Measurements from ENCODE around the gene COL5A1.

The COL5A1 gene

GRCh38 chr9:134602547-134603362, 38.8 kb upstream of the COL5A1 start:
- Mint-ChIP-seq H3K4me3 (no peak overlapping the region), H3K4me1 (no peaks in the 10 kb centered on the region), H3K9me3 (no peaks in the 10 kb centered on the region), H3K27ac (no peak overlapping the region), H3K27me3 (peaks cover 17% of the 10 kb centered on the region), H3K36me3 (no peaks in the 10 kb centered on the region)
- no peak for ATAC-seq

- H3K4me1 Mint-ChIP-seq: no peaks in the 10 kb centered on the region
- no peak for ATAC-seq
- H3K36me3 Mint-ChIP-seq: no peaks in the 10 kb centered on the region
- H3K27ac Mint-ChIP-seq: no peak overlapping the region
- H3K9me3 Mint-ChIP-seq: no peaks in the 10 kb centered on the region
- H3K4me3 Mint-ChIP-seq: no peak overlapping the region
- peaks cover 17% of the 10 kb centered on the region for H3K27me3 Mint-ChIP-seq
Measured at GRCh38 chr9:134604834-134605233, 36.8 kb upstream of the COL5A1 start.

GRCh38 chr9:134605351-134605965, 36.1 kb upstream of the COL5A1 start:
- no peak overlapping the region for H3K27ac Mint-ChIP-seq
- no peaks in the 10 kb centered on the region for H3K4me1 Mint-ChIP-seq
- peak; percentile 31 for ATAC-seq
- no peaks in the 10 kb centered on the region for H3K36me3 Mint-ChIP-seq
- no peak overlapping the region for H3K4me3 Mint-ChIP-seq
- no peaks in the 10 kb centered on the region for H3K9me3 Mint-ChIP-seq
- H3K27me3 Mint-ChIP-seq: peaks cover 17% of the 10 kb centered on the region

- H3K4me1 Mint-ChIP-seq: no peaks in the 10 kb centered on the region
- no peak overlapping the region for H3K4me3 Mint-ChIP-seq
- no peaks in the 10 kb centered on the region for H3K36me3 Mint-ChIP-seq
- no peaks in the 10 kb centered on the region for H3K9me3 Mint-ChIP-seq
- H3K27ac Mint-ChIP-seq: no peak overlapping the region
- peaks cover 17% of the 10 kb centered on the region for H3K27me3 Mint-ChIP-seq
- ATAC-seq: no peak
Measured at GRCh38 chr9:134605966-134606357, 35.6 kb upstream of the COL5A1 start.

- Mint-ChIP-seq H3K9me3 (peaks cover 7% of the 10 kb centered on the region), H3K36me3 (no peaks in the 10 kb centered on the region), H3K27ac (no peak overlapping the region), H3K27me3 (peaks cover 17% of the 10 kb centered on the region), H3K4me3 (no peak overlapping the region), H3K4me1 (no peaks in the 10 kb centered on the region)
- no peak for ATAC-seq
Measured at GRCh38 chr9:134606951-134607731, 34.5 kb upstream of the COL5A1 start.

GRCh38 chr9:134607971-134608370, 33.6 kb upstream of the COL5A1 start:
- H3K4me1 Mint-ChIP-seq: no peaks in the 10 kb centered on the region

GRCh38 chr9:134611046-134611445, 30.6 kb upstream of the COL5A1 start:
- no peak for ATAC-seq
- no peak overlapping the region for H3K4me3 Mint-ChIP-seq
- H3K9me3 Mint-ChIP-seq: peaks cover 9% of the 10 kb centered on the region
- H3K36me3 Mint-ChIP-seq: no peaks in the 10 kb centered on the region
- H3K27me3 Mint-ChIP-seq: peaks cover 5% of the 10 kb centered on the region
- H3K27ac Mint-ChIP-seq: no peak overlapping the region
- no peaks in the 10 kb centered on the region for H3K4me1 Mint-ChIP-seq

More at GRCh38 chr9:134607971-134608370, 33.6 kb upstream of the COL5A1 start:
- no peak for ATAC-seq
- no peak overlapping the region for H3K4me3 Mint-ChIP-seq
- no peak overlapping the region for H3K27ac Mint-ChIP-seq
- no peaks in the 10 kb centered on the region for H3K36me3 Mint-ChIP-seq
- peaks cover 9% of the 10 kb centered on the region for H3K9me3 Mint-ChIP-seq
- H3K27me3 Mint-ChIP-seq: peaks cover 17% of the 10 kb centered on the region

GRCh38 chr9:134612309-134612708, 29.3 kb upstream of the COL5A1 start:
- Mint-ChIP-seq H3K36me3 (no peaks in the 10 kb centered on the region), H3K4me1 (no peaks in the 10 kb centered on the region), H3K4me3 (no peak overlapping the region), H3K9me3 (peaks cover 9% of the 10 kb centered on the region), H3K27me3 (no peaks in the 10 kb centered on the region), H3K27ac (no peak overlapping the region)
- no peak for ATAC-seq

- Mint-ChIP-seq H3K9me3 (peaks cover 9% of the 10 kb centered on the region), H3K36me3 (no peaks in the 10 kb centered on the region), H3K27ac (no peak overlapping the region), H3K4me1 (no peaks in the 10 kb centered on the region), H3K4me3 (no peak overlapping the region), H3K27me3 (no peaks in the 10 kb centered on the region)
- no peak for ATAC-seq
Measured at GRCh38 chr9:134612715-134613114, 28.9 kb upstream of the COL5A1 start.

- peaks cover 15% of the 10 kb centered on the region for H3K27me3 Mint-ChIP-seq
- H3K4me1 Mint-ChIP-seq: no peaks in the 10 kb centered on the region
- H3K27ac Mint-ChIP-seq: no peak overlapping the region
- H3K36me3 Mint-ChIP-seq: no peaks in the 10 kb centered on the region
- peaks cover 9% of the 10 kb centered on the region for H3K9me3 Mint-ChIP-seq
- no peak overlapping the region for H3K4me3 Mint-ChIP-seq
- ATAC-seq: no peak
Measured at GRCh38 chr9:134614256-134614655, 27.3 kb upstream of the COL5A1 start.

GRCh38 chr9:134616341-134616740, 25.3 kb upstream of the COL5A1 start:
- Mint-ChIP-seq H3K27ac (no peak overlapping the region), H3K4me1 (no peaks in the 10 kb centered on the region), H3K36me3 (no peaks in the 10 kb centered on the region), H3K27me3 (peaks cover 21% of the 10 kb centered on the region), H3K9me3 (peaks cover 7% of the 10 kb centered on the region), H3K4me3 (no peak overlapping the region)
- no peak for ATAC-seq

GRCh38 chr9:134617246-134617645, 24.4 kb upstream of the COL5A1 start:
- no peaks in the 10 kb centered on the region for H3K36me3 Mint-ChIP-seq
- H3K27me3 Mint-ChIP-seq: peaks cover 29% of the 10 kb centered on the region
- no peak overlapping the region for H3K27ac Mint-ChIP-seq
- H3K4me1 Mint-ChIP-seq: no peaks in the 10 kb centered on the region
- ATAC-seq: no peak
- no peak overlapping the region for H3K4me3 Mint-ChIP-seq
- peaks cover 1% of the 10 kb centered on the region for H3K9me3 Mint-ChIP-seq

- Mint-ChIP-seq H3K9me3 (no peaks in the 10 kb centered on the region), H3K4me3 (no peak overlapping the region), H3K27me3 (peaks cover 34% of the 10 kb centered on the region)
Measured at GRCh38 chr9:134617836-134618162, 23.8 kb upstream of the COL5A1 start.

GRCh38 chr9:134618163-134618832, 23.3 kb upstream of the COL5A1 start:
- H3K36me3 Mint-ChIP-seq: no peaks in the 10 kb centered on the region
- H3K4me3 Mint-ChIP-seq: no peak overlapping the region
- H3K9me3 Mint-ChIP-seq: no peaks in the 10 kb centered on the region

More at GRCh38 chr9:134617836-134618162, 23.8 kb upstream of the COL5A1 start:
- Mint-ChIP-seq H3K4me1 (no peaks in the 10 kb centered on the region), H3K27ac (no peak overlapping the region), H3K36me3 (no peaks in the 10 kb centered on the region)
- no peak for ATAC-seq

GRCh38 chr9:134618833-134619447, 22.7 kb upstream of the COL5A1 start:
- ATAC-seq: no peak
- no peaks in the 10 kb centered on the region for H3K4me1 Mint-ChIP-seq

More at GRCh38 chr9:134618163-134618832, 23.3 kb upstream of the COL5A1 start:
- H3K27ac Mint-ChIP-seq: no peak overlapping the region
- no peaks in the 10 kb centered on the region for H3K4me1 Mint-ChIP-seq
- ATAC-seq: no peak
- peaks cover 38% of the 10 kb centered on the region for H3K27me3 Mint-ChIP-seq

More at GRCh38 chr9:134618833-134619447, 22.7 kb upstream of the COL5A1 start:
- Mint-ChIP-seq H3K9me3 (no peaks in the 10 kb centered on the region), H3K27me3 (peaks cover 38% of the 10 kb centered on the region), H3K27ac (no peak overlapping the region), H3K36me3 (no peaks in the 10 kb centered on the region), H3K4me3 (no peak overlapping the region)

All from stimulated activated memory B cell treated with anti-CD40 and anti-IgM and Interleukin-4, amounts not matched to agents 10 μg/mL and 1 μg/mL and 100 μg/mL, for 72 hours (primary cell).